HepG2 (cell line): Measurements from ENCODE around the gene RASGRF1. TPM values are rescaled to one million over a fixed set of nuclear protein-coding genes. Genes with fewer than 3 reads are reported as not detected.
A peak's percentile ranks its signal among the peaks of the same experiment; 100 is the strongest.

Source experiments
- HOXA3 ChIP-seq: sonication (generic); formaldehyde crosslinking; IDR thresholded peaks from 2 replicates; pipeline ENCODE4 v1.5.0; 2020; ENCODE audit warnings: missing genetic modification reagents
- IRX3 ChIP-seq: sonication (generic); formaldehyde crosslinking; IDR thresholded peaks from 2 replicates; pipeline ENCODE4 v1.8.1; 2023; ENCODE audit warnings: mild to moderate bottlenecking, low read depth, missing genetic modification reagents, borderline replicate concordance
- PRMT3 ChIP-seq: sonication (generic); formaldehyde crosslinking; IDR thresholded peaks from 2 replicates; pipeline ENCODE4 v1.8.1; 2022; ENCODE audit warnings: low read depth, mild to moderate bottlenecking, moderate library complexity, missing genetic modification reagents, borderline replicate concordance
- SP2 ChIP-seq: sonication (generic); formaldehyde crosslinking; IDR thresholded peaks from 2 replicates; pipeline ENCODE4 v1.5.1; 2020; ENCODE audit warnings: mild to moderate bottlenecking, missing genetic modification reagents
- ZNF232 ChIP-seq: sonication (generic); formaldehyde crosslinking; IDR thresholded peaks from 2 replicates; pipeline ENCODE4 v1.4.0; 2020; ENCODE audit warnings: missing genetic modification reagents, borderline replicate concordance
- ZNF556 ChIP-seq: sonication (generic); formaldehyde crosslinking; IDR thresholded peaks from 2 replicates; pipeline ENCODE4 v1.4.0; 2020; ENCODE audit warnings: mild to moderate bottlenecking, missing genetic modification reagents, borderline replicate concordance
- ZNF788 ChIP-seq: sonication (generic); formaldehyde crosslinking; IDR thresholded peaks from 2 replicates; pipeline ENCODE4 v1.5.0; 2020; ENCODE audit warnings: mild to moderate bottlenecking, missing genetic modification reagents, borderline replicate concordance
- polyA plus RNA-seq, 8 experiments: library from polyadenylated mRNA; depleted of rRNA in 3 of 8; stranded (reverse) in 7 of 8; unstranded in 1 of 8; fragments of >200 nt; fragmentation: Illumina TruSeq in 4 of 8; extraction: Trizol in 4 of 8; gene quantifications; 2 replicates each; pipeline versions ENCODE4 v1.2.1 to v1.2.3, GENCODE V29; 2011 to 2016; ENCODE audit warnings: low read depth in 4 of 8, missing spikeins in 1 of 8, mixed read lengths in 1 of 8; ENCODE audit not compliant: insufficient read depth in 1 of 8
- total RNA-seq, 5 experiments: library from RNA; depleted of rRNA; stranded (reverse); fragments of >200 nt; fragmentation: Illumina TruSeq; extraction: Trizol; gene quantifications; 2 replicates each; pipeline ENCODE4 v1.2.3, GENCODE V29; 2016; ENCODE audit warnings: low read depth in 1 of 5
- TF ChIP-seq, protein P1 (sequence below): sonication (generic); formaldehyde crosslinking; IDR thresholded peaks from 2 replicates; pipeline ENCODE4 v1.4.0; 2020; ENCODE audit warnings: mild to moderate bottlenecking, low read depth, missing genetic modification reagents
- TF ChIP-seq, protein P2 (sequence below): sonication (generic); formaldehyde crosslinking; IDR thresholded peaks from 2 replicates; pipeline ENCODE4 v1.8.0; 2023; ENCODE audit warnings: mild to moderate bottlenecking, missing genetic modification reagents

RASGRF1 gene
- total and polyA plus RNA-seq, 2 of the 13 experiments (the other 11 are each of a cell fraction or from before 2014, with no cell fraction given), result 0.55 to 3.0 TPM

DNA sequence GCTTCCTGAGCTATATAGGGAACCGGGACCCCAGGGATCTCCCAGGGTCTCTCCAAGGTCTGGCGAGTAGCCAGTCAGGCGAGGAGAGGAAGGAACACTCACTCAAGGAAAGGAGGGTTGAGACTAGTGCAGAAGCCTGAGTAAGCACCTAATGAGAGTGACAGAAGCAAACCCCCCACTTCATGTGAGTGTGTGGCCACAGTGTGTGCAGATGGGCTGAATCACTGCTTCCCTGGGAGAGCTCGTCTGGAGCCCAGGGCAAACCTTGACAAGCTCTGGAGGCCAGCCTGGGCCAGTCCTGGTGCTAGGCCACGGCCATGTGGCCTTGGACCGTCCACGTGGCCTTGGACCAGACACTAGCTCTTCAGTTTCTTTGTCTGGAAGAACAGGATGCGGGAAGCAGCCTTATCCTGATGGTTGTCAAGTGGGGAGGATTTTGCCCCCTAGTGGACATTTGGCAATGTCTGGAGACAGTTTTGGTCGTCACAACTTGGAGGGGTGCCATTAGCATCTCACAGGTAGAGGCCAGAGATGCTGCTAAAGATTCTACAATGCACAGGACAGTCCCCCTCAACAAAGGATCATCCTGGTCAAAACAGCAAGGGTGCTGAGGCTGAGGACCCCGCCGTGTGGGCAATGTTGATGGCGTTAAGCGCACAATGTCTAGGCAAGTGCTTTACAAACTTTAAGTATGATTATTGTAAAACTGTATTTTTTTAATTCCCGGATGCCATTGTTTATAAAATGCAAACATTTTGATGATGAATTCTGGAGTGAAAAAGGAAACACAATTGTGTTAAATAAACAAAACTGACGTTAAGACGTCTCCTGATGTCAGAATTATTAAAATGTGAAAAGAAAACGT lies 110.9 kb downstream of the RASGRF1 start (continued):
- TF ChIP-seq SP2 (no peak), ZNF788 (CRISPR knock-in tag) (peak; percentile 73; the same call in 1 of the 2 replicates), ZNF556 (CRISPR knock-in tag) (0 out of 2 replicates have a peak, but pooled peaks have one; percentile 42), PRMT3 (CRISPR knock-in tag) (peak; percentile 69; the same call in 1 of the 2 replicates), HOXA3 (CRISPR knock-in tag) (peak; percentile 72), IRX3 (CRISPR knock-in tag) (peak; percentile 47; the same call in 1 of the 2 replicates), ZNF232 (CRISPR knock-in tag) (peak; percentile 58; the same call in 1 of the 2 replicates)
- TF ChIP-seq, protein P1, sequence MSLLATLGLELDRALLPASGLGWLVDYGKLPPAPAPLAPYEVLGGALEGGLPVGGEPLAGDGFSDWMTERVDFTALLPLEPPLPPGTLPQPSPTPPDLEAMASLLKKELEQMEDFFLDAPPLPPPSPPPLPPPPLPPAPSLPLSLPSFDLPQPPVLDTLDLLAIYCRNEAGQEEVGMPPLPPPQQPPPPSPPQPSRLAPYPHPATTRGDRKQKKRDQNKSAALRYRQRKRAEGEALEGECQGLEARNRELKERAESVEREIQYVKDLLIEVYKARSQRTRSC, result no peak
- TF ChIP-seq, protein P2, sequence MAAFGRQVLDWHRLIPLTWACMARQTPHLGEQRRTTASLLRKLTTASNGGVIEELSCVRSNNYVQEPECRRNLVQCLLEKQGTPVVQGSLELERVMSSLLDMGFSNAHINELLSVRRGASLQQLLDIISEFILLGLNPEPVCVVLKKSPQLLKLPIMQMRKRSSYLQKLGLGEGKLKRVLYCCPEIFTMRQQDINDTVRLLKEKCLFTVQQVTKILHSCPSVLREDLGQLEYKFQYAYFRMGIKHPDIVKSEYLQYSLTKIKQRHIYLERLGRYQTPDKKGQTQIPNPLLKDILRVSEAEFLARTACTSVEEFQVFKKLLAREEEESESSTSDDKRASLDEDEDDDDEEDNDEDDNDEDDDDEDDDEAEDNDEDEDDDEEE (CRISPR knock-in tag), result peak; percentile 30; the same call in 1 of the 2 replicates
